ENCODE data around the gene L3MBTL2.

L3MBTL2 gene

DNA sequence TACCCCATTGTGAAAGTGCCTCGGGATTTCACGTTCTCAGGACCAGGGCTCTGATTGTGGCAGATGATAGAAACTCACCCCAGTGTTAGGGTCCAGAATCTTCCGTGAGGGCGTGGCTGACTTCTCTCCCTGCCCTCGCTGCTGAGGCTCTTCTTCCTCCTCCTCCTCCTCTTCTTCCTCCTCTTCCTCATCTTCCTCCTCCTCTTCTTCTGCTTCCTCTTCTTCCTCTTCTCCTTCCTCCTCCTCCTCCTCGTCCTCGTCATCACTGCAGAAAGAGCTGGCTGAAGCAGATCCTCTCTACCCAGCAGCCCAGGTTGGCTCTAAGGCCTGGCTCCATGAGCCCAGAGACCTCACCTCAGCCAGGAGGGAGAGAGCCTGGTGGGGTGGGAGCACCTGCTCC is 49.1 kb downstream of the L3MBTL2 start:
- H3K27ac ChIP-seq, result no peak overlapping the region
- TF ChIP-seq, protein P1, sequence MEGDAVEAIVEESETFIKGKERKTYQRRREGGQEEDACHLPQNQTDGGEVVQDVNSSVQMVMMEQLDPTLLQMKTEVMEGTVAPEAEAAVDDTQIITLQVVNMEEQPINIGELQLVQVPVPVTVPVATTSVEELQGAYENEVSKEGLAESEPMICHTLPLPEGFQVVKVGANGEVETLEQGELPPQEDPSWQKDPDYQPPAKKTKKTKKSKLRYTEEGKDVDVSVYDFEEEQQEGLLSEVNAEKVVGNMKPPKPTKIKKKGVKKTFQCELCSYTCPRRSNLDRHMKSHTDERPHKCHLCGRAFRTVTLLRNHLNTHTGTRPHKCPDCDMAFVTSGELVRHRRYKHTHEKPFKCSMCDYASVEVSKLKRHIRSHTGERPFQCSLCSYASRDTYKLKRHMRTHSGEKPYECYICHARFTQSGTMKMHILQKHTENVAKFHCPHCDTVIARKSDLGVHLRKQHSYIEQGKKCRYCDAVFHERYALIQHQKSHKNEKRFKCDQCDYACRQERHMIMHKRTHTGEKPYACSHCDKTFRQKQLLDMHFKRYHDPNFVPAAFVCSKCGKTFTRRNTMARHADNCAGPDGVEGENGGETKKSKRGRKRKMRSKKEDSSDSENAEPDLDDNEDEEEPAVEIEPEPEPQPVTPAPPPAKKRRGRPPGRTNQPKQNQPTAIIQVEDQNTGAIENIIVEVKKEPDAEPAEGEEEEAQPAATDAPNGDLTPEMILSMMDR (conservative IDR thresholded peaks at IDR 0.05), result no peak

DNA sequence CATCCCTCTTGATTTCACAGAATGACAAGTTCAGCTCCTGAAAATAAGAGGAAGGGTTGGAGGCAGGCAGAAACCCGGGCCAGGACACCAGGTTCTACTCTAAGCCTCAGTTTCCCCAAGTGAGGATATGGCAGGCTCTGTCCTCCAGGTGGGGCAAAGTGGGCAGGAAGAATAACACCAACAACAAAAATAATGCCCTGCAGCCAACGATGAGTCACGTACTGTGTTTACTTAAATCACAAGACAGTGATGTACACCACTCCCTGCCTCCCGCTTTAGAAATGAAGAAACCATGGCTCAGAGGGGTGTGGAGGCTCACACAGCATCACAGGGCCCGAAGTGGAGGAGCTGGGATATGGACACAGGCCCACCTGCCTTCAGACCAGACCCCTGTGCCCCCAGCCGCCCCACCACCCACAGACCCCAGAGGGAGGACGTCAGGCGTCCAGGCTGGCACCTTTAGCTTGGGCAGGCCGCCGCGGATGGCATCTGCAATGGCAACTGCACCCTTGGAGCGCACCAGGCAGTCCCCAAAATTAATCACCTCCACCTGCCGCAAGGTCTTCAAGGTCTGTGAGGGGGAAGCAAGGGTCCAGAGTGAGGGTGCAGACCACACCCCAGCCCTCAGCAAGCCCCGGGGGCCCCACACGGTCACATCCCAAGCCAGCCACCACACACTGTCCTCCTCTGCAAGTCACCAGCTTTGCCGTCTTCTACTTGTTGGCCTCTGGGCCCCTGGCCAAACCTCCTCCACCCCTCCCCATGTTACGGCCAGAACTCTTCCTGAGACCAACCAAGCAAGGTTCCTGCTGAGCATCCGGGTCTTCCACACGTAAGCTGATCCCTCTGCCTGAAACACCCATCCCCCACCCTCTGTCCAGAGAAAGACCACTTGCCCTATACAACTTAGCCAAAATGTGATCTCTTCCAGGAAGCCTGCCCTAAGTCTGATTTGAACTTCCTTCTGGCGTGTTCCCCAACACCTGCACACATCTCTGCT is 51.4 kb downstream of the L3MBTL2 start:
- TF ChIP-seq, protein P1 (conservative IDR thresholded peaks at IDR 0.05), result no peak
- H3K27ac ChIP-seq, result peak overlapping the region; percentile 73

DNA sequence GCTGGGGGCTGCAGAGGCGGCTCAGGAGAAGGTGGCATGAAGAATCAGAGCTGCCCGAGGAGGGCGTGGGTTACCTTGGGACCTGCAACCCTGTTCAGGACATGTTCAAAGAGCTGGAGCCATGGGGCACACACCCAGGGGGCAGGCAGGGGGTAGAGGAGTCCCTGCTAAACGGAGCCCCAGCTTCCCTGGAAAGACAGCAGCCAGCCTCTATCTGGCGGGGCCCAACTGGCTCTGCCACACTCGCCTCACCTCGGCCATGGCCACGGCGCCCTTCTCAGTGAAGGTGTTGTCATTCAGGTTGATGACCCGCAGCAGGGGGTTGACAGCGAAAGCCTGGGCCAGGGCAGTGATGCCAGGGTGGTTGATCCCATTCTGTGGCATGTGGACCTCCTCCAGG is 52.6 kb downstream of the L3MBTL2 start:
- H3K27ac ChIP-seq, result peak overlapping the region; percentile 73
- TF ChIP-seq, protein P1 (conservative IDR thresholded peaks at IDR 0.05), result no peak

DNA sequence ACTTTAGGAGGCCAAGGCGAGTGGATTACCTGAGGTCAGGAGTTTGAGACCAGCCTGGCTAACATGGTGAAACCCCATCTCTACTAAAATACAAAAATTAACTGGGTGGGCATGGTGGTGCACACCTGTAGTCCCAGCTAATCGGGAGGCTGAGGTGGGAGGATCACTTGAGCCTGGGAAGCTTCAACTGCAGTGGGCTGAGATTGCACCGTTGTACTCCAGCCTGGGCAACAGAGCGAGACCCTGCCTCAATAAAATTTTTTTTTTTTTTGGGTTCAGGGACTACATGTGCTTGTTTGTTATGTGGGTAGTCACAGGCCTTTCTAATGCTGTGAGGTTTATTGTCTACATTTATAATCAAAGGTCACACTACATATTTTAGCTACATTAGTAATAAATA is 54.6 kb downstream of the L3MBTL2 start:
- H3K27ac ChIP-seq, result 0 out of 2 replicates have a peak overlapping the region, but pooled peaks have one; percentile 88

DNA sequence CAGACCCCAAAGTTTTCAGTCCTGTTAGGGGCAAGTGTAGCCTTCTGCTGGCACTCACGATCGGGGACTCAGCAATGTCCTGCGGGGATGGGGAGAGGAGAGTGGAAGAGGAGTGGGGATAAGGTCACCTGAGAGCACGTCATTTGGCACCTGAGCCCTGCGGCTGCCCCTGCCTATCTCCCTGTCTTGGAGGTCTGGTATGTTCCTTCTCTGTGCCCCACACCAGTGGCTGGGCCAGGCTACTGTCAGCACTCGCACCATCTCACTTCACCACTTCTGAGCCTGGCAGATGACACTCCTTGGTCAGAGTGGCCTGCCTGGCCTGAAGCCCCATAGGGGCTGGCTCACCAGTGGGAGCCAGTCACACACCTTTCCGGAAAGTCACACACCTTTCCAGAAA is 55.8 kb downstream of the L3MBTL2 start:
- peak overlapping the region; percentile 88 for H3K27ac ChIP-seq

DNA sequence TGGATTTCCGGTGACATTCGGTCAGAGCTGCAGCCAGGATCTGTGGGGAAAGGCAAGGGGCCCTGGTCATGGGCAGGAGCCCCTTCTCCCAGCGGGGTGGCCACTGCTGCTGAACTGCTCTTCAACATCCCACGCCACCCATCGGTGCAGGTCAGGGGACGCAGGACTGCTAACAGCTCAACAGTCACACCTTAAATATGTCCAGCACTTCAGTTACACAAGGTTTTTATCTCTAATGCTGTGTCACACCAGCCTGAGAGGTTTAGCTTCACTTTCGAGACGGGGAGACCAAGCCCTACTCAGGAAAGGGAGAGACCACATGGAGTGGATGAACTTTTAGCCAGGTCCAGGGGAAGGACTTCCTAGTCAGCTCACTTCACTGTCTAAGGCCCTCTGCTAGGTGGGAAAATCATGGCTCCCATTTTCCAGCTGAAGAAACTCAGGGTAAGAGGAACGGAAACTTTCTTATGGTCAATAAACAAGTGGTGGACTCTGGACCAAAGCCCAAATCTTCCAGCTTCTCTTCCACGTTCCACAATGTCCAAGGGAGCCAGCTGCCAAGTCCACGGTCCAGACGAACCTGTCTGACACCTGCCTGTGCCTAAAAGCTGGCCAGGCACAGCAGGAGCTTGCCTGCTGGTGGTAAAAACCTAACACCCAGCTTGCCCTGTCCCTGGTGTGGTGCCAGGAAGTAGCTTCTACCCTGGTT is 56.6 kb downstream of the L3MBTL2 start:
- H3K27ac ChIP-seq, result peak overlapping the region; percentile 88
- TF ChIP-seq, protein P1 (conservative IDR thresholded peaks at IDR 0.05), result no peak

More for the DNA sequence above, 55.8 kb downstream of the L3MBTL2 start:
- TF ChIP-seq, protein P1 (conservative IDR thresholded peaks at IDR 0.05), result no peak

DNA sequence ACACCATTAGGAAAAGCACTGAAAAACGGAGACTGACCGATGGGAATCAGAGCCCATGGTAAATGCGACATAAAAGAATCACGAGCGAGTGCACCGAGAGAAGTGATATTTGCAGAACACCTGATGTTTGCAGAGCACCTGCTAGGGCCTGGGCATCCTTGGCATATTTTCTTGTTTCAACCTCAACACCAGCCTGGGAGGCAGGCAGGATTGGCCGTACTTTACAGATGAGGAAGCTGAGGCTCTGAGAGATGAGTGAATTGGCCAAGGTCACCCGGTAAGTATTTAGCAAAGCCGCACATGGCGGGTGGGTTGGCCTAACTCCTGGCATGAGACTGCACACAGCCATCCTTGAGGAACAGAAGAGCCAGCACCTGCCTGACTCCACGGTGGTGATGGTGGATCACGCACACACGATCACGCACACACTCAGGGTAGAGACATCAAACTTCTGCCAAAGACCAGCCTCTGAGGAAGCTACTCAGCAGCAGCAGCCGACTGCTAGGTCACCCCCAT is 57.2 kb downstream of the L3MBTL2 start:
- TF ChIP-seq, protein P1 (conservative IDR thresholded peaks at IDR 0.05), result no peak
- peak overlapping the region; percentile 88 for H3K27ac ChIP-seq

All from VCaP (cell line).